H1 (cell line): ENCODE data around the gene GRM7. TPM values are rescaled to one million over a fixed set of nuclear protein-coding genes. Genes with fewer than 3 reads are reported as not detected.

Experiments
- CTCF ChIA-PET: fragments of 300-600 bp; sonication (Branson Sonifier 250); formaldehyde crosslinking; loops from one replicate; lab custom pipeline; 2021; ENCODE audit not compliant: partially characterized antibody; lab: Charles Lee
- POLR2A ChIA-PET: fragments of 300-600 bp; sonication (Branson Sonifier 250); formaldehyde crosslinking; loops from one replicate; lab custom pipeline; 2021; ENCODE audit warnings: inconsistent platforms; ENCODE audit not compliant: partially characterized antibody; lab: Charles Lee
- DNase-seq, 2 experiments: peaks; one replicate each; pipeline versions ENCODE4 v3.0.0 to v3.0.0-alpha.2; 2010 to 2022; ENCODE audit warnings: low spot score in 2 of 2, low read depth in 1 of 2, mixed read lengths in 1 of 2
- FAIRE-seq: peaks from 2 replicates; lab custom pipeline; 2011; peaks lifted over from hg19 to GRCh38; lab: Jason Lieb, UNC
- H2AFZ ChIP-seq: 2 replicates; pipeline ENCODE4 v1.8.1; 2012; ENCODE audit warnings: low read length, inconsistent platforms
- H2AK5ac ChIP-seq: 2 replicates; pipeline ENCODE4 v1.6.1; 2013; ENCODE audit warnings: low read depth, low read length
- H2BK120ac ChIP-seq: replicated peaks from 2 replicates; pipeline ENCODE3; 2013; ENCODE audit warnings: low read depth, low read length, inconsistent platforms
- H2BK12ac ChIP-seq: 2 replicates; pipeline ENCODE4 v1.6.1; 2013; ENCODE audit warnings: low read depth, low read length
- H2BK15ac ChIP-seq: 2 replicates; pipeline ENCODE4 v1.6.1; 2013; ENCODE audit warnings: low read length
- H2BK20ac ChIP-seq: 2 replicates; pipeline ENCODE4 v1.6.1; 2013; ENCODE audit warnings: low read length
- H2BK5ac ChIP-seq: 2 replicates; pipeline ENCODE4 v1.6.1; 2013; ENCODE audit warnings: low read depth, low read length
- H3K14ac ChIP-seq: 2 replicates; pipeline ENCODE4 v1.6.1; 2013; ENCODE audit warnings: inconsistent platforms; ENCODE audit not compliant: insufficient read length
- H3K18ac ChIP-seq: 2 replicates; pipeline ENCODE4 v1.6.1; 2013; ENCODE audit warnings: low read length; ENCODE audit errors: extremely low read depth
- H3K23ac ChIP-seq: 2 replicates; pipeline ENCODE4 v1.6.1; 2013; ENCODE audit warnings: inconsistent platforms; ENCODE audit not compliant: insufficient read length
- H3K23me2 ChIP-seq: 2 replicates; pipeline ENCODE4 v1.6.1; 2013; ENCODE audit warnings: low read depth, low read length
- H3K27ac ChIP-seq: 2 replicates; pipeline ENCODE4 v1.6.1; 2011; ENCODE audit warnings: low read depth, low read length, inconsistent platforms
- H3K27me3 ChIP-seq, 4 experiments: replicated peaks in 1 of 4; 1 replicate in 1 of 4; 2 replicates in 3 of 4; pipeline versions ENCODE4 v1.6.1 to v1.8.1; 2011 to 2013; ENCODE audit warnings: low read length in 3 of 4, mild to moderate bottlenecking in 3 of 4, inconsistent platforms in 2 of 4, mixed read lengths in 2 of 4, moderate library complexity in 1 of 4; ENCODE audit not compliant: control insufficient read depth in 3 of 4, insufficient read depth in 3 of 4; ENCODE audit errors: extremely low read depth in 1 of 4
- H3K36me3 ChIP-seq, 4 experiments: 2 replicates each; pipeline versions ENCODE4 v1.6.1 to v1.8.1; 2011 to 2013; ENCODE audit warnings: mild to moderate bottlenecking in 4 of 4, low read length in 3 of 4, moderate library complexity in 2 of 4, control low read depth in 1 of 4, inconsistent platforms in 1 of 4; ENCODE audit not compliant: insufficient read depth in 4 of 4, control insufficient read depth in 2 of 4
- H3K4ac ChIP-seq: replicated peaks from 2 replicates; pipeline ENCODE3; 2013; ENCODE audit warnings: low read length, low read depth, mixed read lengths, inconsistent platforms; ENCODE audit not compliant: insufficient read length
- H3K4me1 ChIP-seq, 4 experiments: replicated peaks in 1 of 4; 1 replicate in 1 of 4; 2 replicates in 3 of 4; pipeline versions ENCODE4 v1.6.1 to v1.8.1; 2011 to 2013; ENCODE audit warnings: low read length in 3 of 4, inconsistent platforms in 2 of 4, mixed read lengths in 1 of 4; ENCODE audit not compliant: insufficient read depth in 4 of 4, control insufficient read depth in 3 of 4
- H3K4me2 ChIP-seq, 2 experiments: 2 replicates each; pipeline versions ENCODE4 v1.6.1 to v1.8.1; 2011 to 2013; ENCODE audit warnings: low read depth in 2 of 2, low read length in 2 of 2, control low read depth in 1 of 2, inconsistent platforms in 1 of 2, mild to moderate bottlenecking in 1 of 2; ENCODE audit not compliant: insufficient read depth in 1 of 2
- H3K4me3 ChIP-seq, 4 experiments: fragments of 200-600, 300-600 bp in 1 of 4; sonication (generic), shearing (Covaris generic), sonication (Bioruptor Twin) in 1 of 4; 2 replicates each; pipeline versions ENCODE4 v1.5.1 to v1.8.1; 2011 to 2016; ENCODE audit warnings: low read length in 4 of 4, low read depth in 3 of 4, control low read depth in 2 of 4, inconsistent platforms in 2 of 4, mild to moderate bottlenecking in 2 of 4, mixed read lengths in 1 of 4, moderate library complexity in 1 of 4; ENCODE audit not compliant: insufficient read depth in 2 of 4; ENCODE audit errors: extremely low read depth in 1 of 4
- H3K56ac ChIP-seq: replicated peaks from 2 replicates; pipeline ENCODE3; 2013; ENCODE audit warnings: low read depth, mild to moderate bottlenecking, mixed read lengths, low read length, inconsistent platforms; ENCODE audit not compliant: insufficient read length
- H3K79me1 ChIP-seq: 2 replicates; pipeline ENCODE4 v1.6.1; 2013; ENCODE audit warnings: low read depth, low read length, control low read depth
- H3K79me2 ChIP-seq, 2 experiments: 2 replicates each; pipeline versions ENCODE4 v1.6.1 to v1.8.1; 2012 to 2013; ENCODE audit warnings: low read length in 2 of 2, mild to moderate bottlenecking in 2 of 2, inconsistent platforms in 1 of 2; ENCODE audit not compliant: insufficient read depth in 2 of 2, control insufficient read depth in 1 of 2
- H3K9ac ChIP-seq, 4 experiments: replicated peaks in 1 of 4; 1 replicate in 1 of 4; 2 replicates in 3 of 4; pipeline versions ENCODE4 v1.6.1 to v1.8.1; 2011 to 2013; ENCODE audit warnings: low read depth in 3 of 4, low read length in 3 of 4, control low read depth in 2 of 4, mild to moderate bottlenecking in 2 of 4, moderate library complexity in 2 of 4, inconsistent platforms in 1 of 4; ENCODE audit errors: extremely low read depth in 1 of 4
- H3K9me3 ChIP-seq, 2 experiments: 2 replicates each; pipeline versions ENCODE4 v1.6.1 to v1.8.1; 2012 to 2013; ENCODE audit warnings: mild to moderate bottlenecking in 2 of 2, moderate library complexity in 2 of 2, control low read depth in 1 of 2, inconsistent platforms in 1 of 2, low read depth in 1 of 2, low read length in 1 of 2, mixed read lengths in 1 of 2; ENCODE audit not compliant: insufficient read depth in 2 of 2
- H4K20me1 ChIP-seq, 2 experiments: replicated peaks in 1 of 2; 2 replicates each; pipeline versions ENCODE3 to v1.8.1; 2011 to 2013; ENCODE audit warnings: inconsistent platforms in 2 of 2, low read length in 2 of 2, mild to moderate bottlenecking in 1 of 2; ENCODE audit not compliant: insufficient read depth in 2 of 2, control insufficient read depth in 1 of 2
- H4K5ac ChIP-seq: 2 replicates; pipeline ENCODE4 v1.6.1; 2013; ENCODE audit warnings: low read length, low read depth, mixed read lengths, inconsistent platforms; ENCODE audit not compliant: insufficient read length
- H4K8ac ChIP-seq: 2 replicates; pipeline ENCODE4 v1.8.0; 2013; ENCODE audit warnings: mild to moderate bottlenecking, moderate library complexity, low read length, inconsistent platforms; ENCODE audit not compliant: insufficient read depth; ENCODE audit errors: extremely low read depth
- H4K91ac ChIP-seq: replicated peaks from 2 replicates; pipeline ENCODE3; 2013; ENCODE audit warnings: low read length, mixed read lengths, inconsistent platforms; ENCODE audit not compliant: insufficient read length
- CTCF ChIP-seq, 3 experiments: IDR thresholded peaks; 1 replicate in 2 of 3; 2 replicates in 1 of 3; pipeline versions ENCODE4 v1.5.1 to v1.6.1; 2011; ENCODE audit warnings: low read length in 3 of 3, mild to moderate bottlenecking in 3 of 3, inconsistent platforms in 2 of 3, low read depth in 1 of 3, moderate library complexity in 1 of 3; ENCODE audit not compliant: insufficient read depth in 1 of 3; ENCODE audit errors: control extremely low read depth in 1 of 3
- EZH2 ChIP-seq: fragments of 200-600 bp; sonication (generic); IDR thresholded peaks from 2 replicates; pipeline ENCODE4 v1.7.1; 2012; ENCODE audit warnings: low read depth, mild to moderate bottlenecking, moderate library complexity, low read length, inconsistent platforms; ENCODE audit not compliant: severe bottlenecking
- GABPA ChIP-seq: IDR thresholded peaks from 2 replicates; pipeline ENCODE4 v1.6.1; 2011; ENCODE audit warnings: mild to moderate bottlenecking, low read length, moderate library complexity, borderline replicate concordance; ENCODE audit not compliant: insufficient read depth
- RAD21 ChIP-seq, 2 experiments: IDR thresholded peaks in 1 of 2; conservative IDR thresholded peaks in 1 of 2; 2 replicates each; pipeline ENCODE4 v1.6.1; 2011; ENCODE audit warnings: low read depth in 2 of 2, low read length in 2 of 2, improper control_type of control experiment in 1 of 2, inconsistent platforms in 1 of 2, mild to moderate bottlenecking in 1 of 2, moderate library complexity in 1 of 2
- TBP ChIP-seq: IDR thresholded peaks from 2 replicates; pipeline ENCODE4 v1.6.1; 2011; ENCODE audit warnings: low read depth, low read length, improper control_type of control experiment
- WGBS, 2 experiments: shearing (Covaris generic) in 1 of 2; methylation state at CpG; one replicate each; pipeline versions ENCODE4 v1.1.6 to v1.1.7; 2013 to 2015; ENCODE audit warnings: low lambda C conversion rate in 2 of 2, mixed read lengths in 2 of 2, inconsistent platforms in 1 of 2, low coverage in 1 of 2, missing lambda C conversion rate in 1 of 2; ENCODE audit not compliant: insufficient replicate concordance in 2 of 2, insufficient coverage in 1 of 2, insufficient read length in 1 of 2; ENCODE audit errors: extremely low coverage in 1 of 2, missing lambda C conversion rate in 1 of 2; 5-methylcytosine and 5-hydroxymethylcytosine counted together
- polyA plus RNA-seq, 7 experiments: library from polyadenylated mRNA; depleted of rRNA in 3 of 7; stranded (reverse) in 5 of 7; unstranded in 2 of 7; fragments of >200 nt in 5 of 7; fragments of 200-250 nt in 2 of 7; gene quantifications; 1 replicate in 5 of 7; 2 replicates in 1 of 7; 4 replicates in 1 of 7; pipeline versions ENCODE4 v1.2.1 to v1.2.3, GENCODE V29; 2011 to 2013; ENCODE audit warnings: missing spikeins in 2 of 7, mixed read lengths in 2 of 7
- total RNA-seq: library from RNA; stranded (reverse); fragmentation: NEBNext Ultra II Directional; extraction: Animal tissue kit (Norgen Biotek cat#: 25700); gene quantifications from 2 replicates; pipeline ENCODE4 v1.2.1, GENCODE V29; 2021

Gene GRM7
- total and polyA plus RNA-seq, 2 of the 8 experiments (the other 6 are each of a cell fraction or from before 2014, with no cell fraction given) = 0.17 to 0.24 TPM

GRCh38 chr3:7075901-7076300 is 215.0 kb downstream of the GRM7 start:
- 95% methylated on average over 1 of the region's 1 CpG; no CpG with 5 or more reads in 1 of the 2 experiments for WGBS, 2 experiments
- no peak overlapping the region for H3K9ac ChIP-seq
- H3K4me1 ChIP-seq = no peaks in the 10 kb centered on the region

More at GRCh38 chr3:7075901-7076300, 215.0 kb downstream of the GRM7 start:
- Histone ChIP-seq H2AK5ac (no peak overlapping the region), H3K79me2 (no peaks in the 10 kb centered on the region), H3K18ac (no peak overlapping the region), H2BK5ac (no peak overlapping the region), H2BK120ac (no peak overlapping the region), H2AFZ (no peak overlapping the region), H3K56ac (no peak overlapping the region), H4K8ac (no peak overlapping the region), H2BK12ac (no peak overlapping the region), H3K27me3 (no peaks in the 10 kb centered on the region), H3K4ac (no peak overlapping the region), H3K27ac (no peak overlapping the region), H4K5ac (no peak overlapping the region), H2BK15ac (no peak overlapping the region), H3K4me2 (no peak overlapping the region), H4K91ac (no peak overlapping the region), H3K9me3 (no peaks in the 10 kb centered on the region), H3K36me3 (no peaks in the 10 kb centered on the region), H4K20me1 (no peaks in the 10 kb centered on the region), H3K23me2 (no peaks in the 10 kb centered on the region), H3K14ac (no peak overlapping the region), H2BK20ac (no peak overlapping the region), H3K79me1 (no peaks in the 10 kb centered on the region), H3K23ac (no peak overlapping the region), H3K4me3 (no peak overlapping the region)
- no peak for DNase-seq
- TF ChIP-seq RAD21 (IDR thresholded peaks at IDR 0.05 in 1 of 2, conservative IDR thresholded peaks at IDR 0.05 in 1 of 2; ENCODE audit: low read depth in 2 of 2, low read length in 2 of 2) = peak; percentile 21 to 34; a peak in 3 of 4 replicates
- TF ChIP-seq EZH2 = no peak
- no peak for TF ChIP-seq GABPA
- TF ChIP-seq CTCF (IDR thresholded peaks at IDR 0.05; ENCODE audit: control extremely low read depth in 1 of 3, insufficient read depth in 1 of 3, low read depth in 1 of 3, low read length in 3 of 3) = peak in 2 of 3 experiments; percentile 25 to 33; a peak in 2 of 4 replicates
- no peak for TF ChIP-seq TBP
- CTCF ChIA-PET = interaction anchor here (0.6 to 3.3 kb wide), 5 partner anchors 9 to 215 kb away, joined by 3 to 11 read pairs (median 3); no protein-coding TSS in a partner anchor
- FAIRE-seq = no peak
- POLR2A ChIA-PET = no interaction called here
